GM19099 (cell line): Measurements from ENCODE around the gene DUSP12.

Experiments used
- POLR2A ChIP-seq: IDR thresholded peaks from 3 replicates; pipeline ENCODE4 v1.6.1; 2011; ENCODE audit warnings: low read depth; ENCODE audit not compliant: insufficient read length; ENCODE audit errors: extremely low read depth

The DUSP12 gene

GRCh38 chr1:161723459-161724141 lies 26.0 kb upstream of the DUSP12 start:
- TF ChIP-seq POLR2A: no peak

DNA sequence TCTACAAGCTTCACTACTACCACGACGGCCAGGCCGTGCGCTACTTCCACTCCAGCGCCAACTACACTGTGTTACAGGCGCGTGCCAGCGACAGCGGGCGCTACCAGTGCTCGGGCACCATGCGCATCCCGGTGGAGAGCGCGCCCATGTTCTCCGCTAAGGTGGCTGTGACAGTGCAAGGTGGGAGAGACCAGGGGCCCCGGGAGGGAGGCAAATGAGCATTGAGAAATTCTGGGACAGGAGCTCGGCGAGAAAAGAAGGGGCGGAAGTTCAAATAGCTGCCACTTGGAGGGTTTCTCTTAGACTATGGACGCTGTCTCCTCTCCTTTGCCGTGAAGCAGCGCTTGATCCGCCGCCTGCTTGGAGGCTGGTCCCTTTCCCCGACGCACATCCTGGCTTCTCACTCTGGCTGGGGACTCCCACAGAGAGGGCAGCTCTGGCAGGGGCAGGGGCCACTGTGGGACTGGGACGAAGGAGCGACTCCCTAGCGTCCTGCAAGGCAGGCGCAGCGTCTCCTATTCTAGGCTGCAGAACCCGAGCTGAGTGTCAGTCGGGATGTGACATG lies 23.6 kb upstream of the DUSP12 start:
- TF ChIP-seq POLR2A: peak; percentile 47

GRCh38 chr1:161726473-161727255 lies 22.9 kb upstream of the DUSP12 start:
- TF ChIP-seq POLR2A: peak; percentile 97

GRCh38 chr1:161727256-161727924 lies 22.2 kb upstream of the DUSP12 start:
- TF ChIP-seq POLR2A: no peak

- TF ChIP-seq POLR2A: peak; percentile 19
These were observed 21.0 kb upstream of the DUSP12 start for GRCh38 chr1:161728376-161729226.

GRCh38 chr1:161730050-161730564 lies 19.5 kb upstream of the DUSP12 start:
- TF ChIP-seq POLR2A: no peak

- no peak for TF ChIP-seq POLR2A
These were observed 18.3 kb upstream of the DUSP12 start for GRCh38 chr1:161731241-161731640.

DNA sequence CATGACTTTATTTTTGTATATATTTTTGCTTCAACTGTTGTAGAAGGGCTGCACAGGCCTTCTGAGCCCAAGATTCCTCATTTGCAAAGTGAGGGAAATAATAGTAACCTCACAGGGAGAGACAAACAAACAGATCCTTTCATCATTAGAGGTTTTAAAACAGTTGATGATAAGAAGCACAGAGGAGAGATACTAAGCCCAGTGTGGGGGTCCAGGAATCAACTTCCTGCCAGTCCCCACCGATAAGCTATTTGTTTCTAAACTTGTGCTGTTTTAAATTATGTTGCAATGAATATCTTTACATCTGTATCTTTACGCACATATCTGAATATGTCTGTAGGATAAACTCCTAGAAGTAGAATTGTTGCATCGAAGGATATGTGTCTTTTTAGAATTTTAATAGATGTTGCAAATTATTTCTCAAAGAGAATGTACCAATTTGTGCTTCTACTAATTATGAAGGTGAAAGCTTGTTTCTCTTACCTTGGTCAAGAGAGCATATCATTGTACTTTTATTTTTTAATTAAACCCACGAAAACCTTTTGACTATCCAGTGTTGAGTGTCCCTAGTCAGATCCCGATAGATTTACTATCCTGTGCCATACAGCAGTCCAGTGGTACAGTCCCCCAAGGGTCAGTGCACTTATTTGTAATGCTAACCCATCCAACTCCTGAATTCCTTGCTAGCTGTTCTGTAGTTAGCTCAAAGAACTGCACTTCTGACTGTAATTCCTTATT lies 17.4 kb upstream of the DUSP12 start:
- TF ChIP-seq POLR2A: no peak

DNA sequence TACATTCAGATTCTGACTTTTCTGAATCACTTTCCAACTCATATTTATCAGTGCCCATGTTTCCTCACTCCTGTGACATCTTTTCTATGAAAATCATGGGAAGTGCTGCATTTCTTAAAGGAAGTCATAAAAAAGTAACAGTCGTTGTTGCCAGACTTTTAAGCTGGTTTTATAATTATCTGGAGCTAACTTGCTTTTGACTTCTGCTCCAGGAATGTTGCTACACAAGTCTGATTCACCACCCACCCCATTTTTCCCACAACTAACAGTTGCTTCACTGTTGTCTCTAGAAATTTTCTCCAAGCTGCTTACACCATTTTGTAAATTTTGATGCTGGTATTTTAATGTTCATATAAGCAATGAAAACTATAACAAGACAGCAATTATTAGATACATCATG lies 16.1 kb upstream of the DUSP12 start:
- TF ChIP-seq POLR2A: no peak

DNA sequence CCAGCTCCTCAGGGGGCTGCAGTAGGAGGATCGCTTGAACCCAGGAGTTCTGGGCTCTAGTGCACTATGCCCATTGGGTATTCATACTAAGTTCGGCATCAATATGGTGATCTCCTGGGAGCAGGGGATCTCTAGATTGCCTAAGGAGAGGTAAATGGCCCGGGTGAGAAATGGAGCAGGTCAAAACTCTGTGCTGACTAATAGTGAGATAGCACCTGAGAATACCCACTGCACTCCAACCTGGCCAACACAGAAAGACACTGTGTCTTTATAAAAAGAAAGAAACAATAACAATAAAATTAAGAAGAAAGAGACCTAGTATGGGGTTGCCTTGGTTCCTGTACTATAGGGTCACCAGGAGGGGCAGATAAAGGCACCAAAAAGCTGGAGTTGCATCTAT lies 13.7 kb upstream of the DUSP12 start:
- no peak for TF ChIP-seq POLR2A

GRCh38 chr1:161736335-161736969 lies 13.1 kb upstream of the DUSP12 start:
- TF ChIP-seq POLR2A: no peak

DNA sequence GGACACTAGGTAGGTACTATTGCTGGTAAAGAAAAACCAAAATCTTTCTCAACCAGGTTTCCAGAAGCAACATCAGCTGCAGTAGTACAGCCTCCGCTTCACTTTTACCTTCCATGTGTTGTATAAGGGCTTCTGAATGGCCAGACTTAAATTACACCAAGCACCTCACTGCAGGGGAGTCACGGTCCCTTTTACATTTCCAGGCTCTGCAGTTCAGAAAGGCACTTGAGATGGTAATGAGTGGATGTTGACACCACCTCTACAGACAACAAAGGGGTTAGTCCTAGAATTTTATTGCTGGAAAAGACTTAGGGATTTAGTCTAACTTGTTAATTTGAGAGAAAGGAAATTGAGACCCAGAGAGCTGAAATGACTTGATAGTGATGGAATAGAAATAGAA lies 12.0 kb upstream of the DUSP12 start:
- TF ChIP-seq POLR2A: no peak

- TF ChIP-seq POLR2A: peak; percentile 26
These were observed 10.8 kb upstream of the DUSP12 start for GRCh38 chr1:161738627-161739287.
